Fibroblast of the conjunctiva (primary cell): ENCODE results near the gene DIAPH2.

Experiments
- DNase-seq: peaks from one replicate; pipeline ENCODE4 v3.0.0-alpha.2; 2010; ENCODE audit warnings: low read depth

DIAPH2 gene

DNA sequence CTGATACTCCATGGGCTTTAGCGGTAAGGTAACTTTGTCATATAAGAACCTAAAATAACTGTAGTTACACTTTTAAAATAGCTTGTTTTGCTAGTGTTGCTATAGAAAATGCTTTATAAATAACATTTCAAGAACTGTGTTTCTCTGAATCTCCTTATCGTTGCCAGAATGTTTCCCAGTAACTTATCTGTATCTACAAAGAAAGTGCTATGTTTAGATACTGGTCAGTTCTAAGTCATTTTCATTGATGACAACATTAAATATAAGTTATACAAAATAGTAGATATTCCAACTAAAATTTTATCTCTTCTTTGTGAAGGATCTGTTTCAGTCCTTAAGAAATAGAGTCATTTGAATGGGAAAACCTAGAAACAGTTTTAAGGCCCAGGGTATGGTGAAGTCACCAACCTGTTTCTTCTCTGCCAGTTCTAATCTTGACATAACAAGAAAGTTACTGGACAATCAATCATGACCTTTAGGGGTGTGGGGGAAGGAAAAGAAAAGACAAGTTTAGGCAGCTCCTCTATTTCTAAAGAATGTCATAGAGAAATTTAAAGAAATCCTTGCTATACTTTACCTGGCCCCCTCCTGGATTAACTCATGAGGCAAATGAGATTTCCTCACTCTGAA, 625.0 kb downstream of the DIAPH2 start:
- DNase-seq: no peak

DNA sequence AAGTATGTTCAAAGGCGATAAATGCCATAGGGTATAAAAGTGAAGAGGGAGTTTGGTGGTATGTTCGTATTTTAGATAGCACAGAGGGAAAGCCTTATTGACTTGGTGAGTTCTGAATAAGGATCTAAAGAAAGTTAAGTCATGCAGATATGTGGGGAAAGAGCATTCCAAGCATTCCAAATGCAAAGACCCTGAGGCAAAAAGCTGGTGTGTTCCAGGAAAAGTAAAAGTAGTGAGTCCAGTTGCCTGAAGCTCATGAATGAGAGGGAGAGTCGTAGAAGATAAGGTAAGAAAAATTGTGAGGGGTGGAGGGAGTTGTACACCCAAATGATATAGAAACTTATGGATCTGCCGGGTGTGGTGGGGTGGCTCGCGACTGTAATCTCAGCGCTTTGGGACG, 625.7 kb downstream of the DIAPH2 start:
- no peak for DNase-seq

DNA sequence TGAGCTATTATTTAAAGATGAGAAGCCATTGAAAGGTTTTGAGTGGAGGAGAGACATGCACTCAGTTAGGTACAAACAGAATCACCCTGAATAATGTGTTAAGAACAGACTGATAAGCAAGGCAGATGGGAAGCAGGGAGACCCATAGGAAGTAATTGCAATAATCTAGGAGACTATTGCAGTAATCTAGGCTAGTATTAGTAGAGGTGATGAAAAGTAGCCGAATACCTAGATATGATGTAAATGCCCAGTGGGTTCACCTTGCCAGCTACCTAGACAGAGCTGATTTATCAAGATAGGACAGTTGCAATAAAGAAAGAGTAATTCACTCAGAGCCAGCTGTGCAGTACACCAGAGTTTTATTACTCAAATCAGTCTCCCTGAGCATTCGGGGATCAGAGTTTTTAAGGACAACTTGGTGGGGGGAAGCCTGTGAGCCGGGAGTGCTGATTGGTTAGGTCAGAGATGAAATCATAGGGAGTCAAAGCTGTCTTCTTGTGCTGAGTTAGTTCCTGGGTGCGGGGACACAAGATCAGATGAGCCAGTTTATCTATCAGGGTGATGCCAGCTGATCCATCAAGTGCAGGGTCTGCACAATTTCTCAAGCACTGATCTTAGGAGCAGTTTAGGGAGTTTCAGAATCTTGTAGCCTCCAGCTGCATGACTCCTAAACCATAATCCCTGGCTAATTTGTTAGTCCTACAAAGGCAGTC, 626.6 kb downstream of the DIAPH2 start:
- DNase-seq: no peak

DNA sequence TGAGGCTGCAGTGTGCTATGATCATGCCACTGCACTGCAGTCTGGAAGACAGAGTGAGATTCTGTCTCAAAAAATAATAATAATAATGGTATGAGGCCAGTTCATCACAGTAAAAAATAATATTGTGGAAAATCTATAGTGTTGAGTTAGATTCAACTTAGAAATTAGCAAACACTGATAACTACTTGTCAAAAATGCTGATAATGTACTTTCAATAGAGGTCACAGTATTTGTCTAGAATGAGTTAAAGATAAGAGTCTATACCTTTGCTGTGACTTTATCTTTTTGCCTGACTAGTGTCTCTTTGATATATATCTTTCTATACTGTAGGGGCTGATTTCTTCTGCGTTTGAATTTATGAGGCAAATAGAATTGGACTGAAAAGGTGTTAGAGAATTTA, 629.7 kb downstream of the DIAPH2 start:
- DNase-seq: no peak

GRCh38 chrX:97315939-97316338, 631.3 kb downstream of the DIAPH2 start:
- no peak for DNase-seq

GRCh38 chrX:97320305-97320704, 635.7 kb downstream of the DIAPH2 start:
- no peak for DNase-seq

DNA sequence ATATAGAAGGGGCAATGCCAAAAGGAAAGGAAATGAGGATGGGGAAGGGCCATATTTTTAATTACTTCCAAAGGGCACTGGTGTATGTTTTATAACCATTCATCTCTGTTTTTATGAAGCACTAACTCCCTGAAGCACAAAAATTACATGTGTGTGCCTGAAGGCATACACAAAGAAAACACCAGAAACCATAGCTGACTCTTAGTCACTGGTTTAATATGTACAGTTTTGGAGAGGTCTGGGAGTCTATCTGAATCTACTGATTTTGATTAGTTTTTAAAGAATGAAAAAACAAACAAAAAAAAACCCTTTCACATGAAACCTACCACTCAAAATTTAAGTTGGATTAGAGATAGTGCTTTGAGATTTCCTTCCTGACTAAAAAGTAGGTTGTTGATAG, 637.8 kb downstream of the DIAPH2 start:
- DNase-seq: no peak

DNA sequence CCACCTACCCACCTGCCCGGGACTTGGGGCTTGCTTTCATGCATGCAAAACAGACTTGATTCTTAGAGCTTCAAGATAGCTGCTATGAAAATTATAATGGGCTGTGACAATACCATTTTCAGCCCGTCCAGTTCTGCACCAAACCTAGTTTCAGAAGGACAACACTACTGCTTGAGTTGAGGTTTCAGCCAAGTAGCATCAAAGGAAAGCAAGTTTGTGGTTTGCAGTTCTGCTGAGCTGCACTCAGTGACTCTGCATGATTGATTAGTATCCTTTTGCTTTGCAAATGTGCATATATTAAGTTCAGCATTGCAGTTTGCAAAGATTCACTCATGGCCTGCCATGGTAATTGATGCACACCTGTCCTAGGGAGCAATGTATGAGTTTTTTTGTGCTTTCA, 641.8 kb downstream of the DIAPH2 start:
- no peak for DNase-seq

DNA sequence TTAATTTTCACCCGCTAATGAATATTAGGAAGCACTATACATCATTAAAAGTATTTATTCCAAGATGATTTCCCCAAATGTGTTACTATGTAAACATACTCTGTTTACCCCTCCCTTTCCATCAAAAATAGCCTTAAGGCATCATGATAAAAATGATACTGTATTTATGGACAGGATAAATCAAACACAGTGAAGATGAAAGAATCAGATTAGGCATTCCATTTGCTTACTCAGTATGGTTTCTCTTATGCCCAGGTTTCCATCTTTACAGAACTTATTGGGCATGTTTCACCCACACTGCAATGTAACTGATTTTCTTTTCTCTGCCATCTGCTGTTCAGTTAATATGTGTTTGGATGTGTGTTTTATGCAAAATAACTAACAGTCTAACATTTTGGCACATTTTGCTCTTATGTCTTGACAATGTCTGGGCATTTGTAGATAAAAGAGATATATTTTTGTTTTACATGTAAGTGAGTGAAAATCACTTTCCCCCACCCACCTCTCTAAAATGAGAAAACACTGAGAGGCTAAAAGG, 644.3 kb downstream of the DIAPH2 start:
- DNase-seq: no peak

DNA sequence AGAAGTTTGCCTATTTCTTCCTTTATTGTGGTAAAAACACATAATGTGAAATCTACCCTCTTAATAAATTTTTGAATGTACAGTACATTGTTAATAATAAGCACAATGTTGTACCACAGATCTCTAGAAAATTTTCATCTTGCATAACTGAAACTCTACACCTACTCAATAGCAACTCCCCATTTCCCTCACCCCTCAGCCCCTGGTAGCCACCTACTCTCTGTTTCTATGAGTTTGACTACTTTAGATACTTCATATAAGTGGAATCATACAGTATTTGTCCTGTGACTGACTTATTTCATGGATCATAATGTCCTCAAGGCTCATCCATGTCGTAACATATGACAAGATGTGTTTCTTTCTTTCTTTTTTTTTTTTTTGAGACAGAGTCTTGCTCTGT, 645.5 kb downstream of the DIAPH2 start:
- DNase-seq: no peak

DNA sequence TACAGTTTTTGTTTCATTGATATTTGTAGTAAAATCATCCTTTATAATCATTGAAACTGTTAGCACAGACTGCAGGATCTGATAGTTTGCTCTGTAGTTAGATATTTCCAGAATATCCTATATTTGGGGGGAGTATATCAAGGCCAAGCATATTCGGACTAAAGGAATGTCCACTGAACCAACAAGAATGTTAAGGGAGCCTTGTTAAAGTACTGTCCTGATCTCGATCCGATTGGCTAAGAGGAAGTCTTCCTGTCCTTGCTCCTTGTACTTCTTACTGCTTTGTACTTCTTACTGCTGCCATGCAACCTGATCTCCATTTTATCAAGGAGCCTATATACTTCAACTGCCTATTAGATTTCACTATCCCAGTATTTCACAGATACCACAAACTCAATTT, 648.3 kb downstream of the DIAPH2 start:
- DNase-seq: no peak

GRCh38 chrX:97334850-97335249, 650.2 kb downstream of the DIAPH2 start:
- no peak for DNase-seq

DNA sequence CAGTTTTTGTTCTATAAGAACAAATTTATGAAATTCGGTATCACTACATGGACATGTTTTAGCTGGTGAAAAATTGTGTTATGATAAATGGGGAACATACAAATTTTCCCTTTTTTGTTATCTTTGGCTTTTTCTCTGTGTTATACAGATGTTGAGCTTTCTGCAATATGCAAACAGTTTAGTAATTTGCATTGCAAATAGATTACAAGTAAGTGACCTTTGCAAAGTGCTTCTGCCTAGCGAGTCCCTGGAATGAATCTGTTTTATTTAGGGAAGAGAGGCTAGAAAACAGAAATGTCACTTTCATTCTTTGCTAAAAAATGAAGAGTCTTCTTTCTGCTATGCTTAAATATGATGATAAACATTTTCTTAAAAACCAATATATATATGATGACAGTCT, 660.1 kb downstream of the DIAPH2 start:
- no peak for DNase-seq

DNA sequence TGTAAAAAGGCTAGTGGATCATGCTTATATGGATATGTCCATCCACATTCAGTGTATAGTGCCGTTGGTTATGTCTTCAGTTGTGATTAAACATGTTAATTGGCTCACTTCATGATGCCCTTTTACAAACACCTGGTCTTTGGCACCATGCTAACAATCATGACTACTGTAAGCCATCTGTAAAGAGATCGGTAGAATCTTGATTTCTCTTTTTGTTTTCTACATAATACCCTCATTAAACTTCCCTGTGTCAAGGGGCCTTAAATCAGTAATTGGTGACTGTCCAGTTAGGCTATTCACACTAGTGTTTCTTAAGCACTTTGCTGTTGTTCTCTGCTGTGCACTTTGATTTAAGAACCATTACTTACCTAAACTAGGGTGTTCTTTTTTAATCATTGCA, 674.3 kb downstream of the DIAPH2 start:
- DNase-seq: no peak

DNA sequence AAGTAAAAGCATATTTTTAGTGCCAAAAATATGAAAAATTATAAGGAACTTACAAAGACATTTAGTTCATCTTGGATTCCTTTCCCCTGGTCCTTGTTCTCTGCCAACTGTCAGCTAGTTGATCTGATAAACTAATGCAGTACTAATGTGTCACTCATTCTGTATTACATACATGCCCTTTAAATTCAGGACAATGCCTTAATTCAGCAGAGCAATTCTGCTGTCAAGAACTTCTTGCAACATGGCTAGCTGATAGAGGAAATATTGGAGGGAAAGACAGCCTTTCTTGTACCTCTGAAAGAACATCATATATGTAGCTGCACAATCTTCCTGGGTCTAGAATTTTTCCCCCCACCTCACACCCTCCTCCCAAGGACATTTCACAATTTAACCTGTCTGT, 679.2 kb downstream of the DIAPH2 start:
- DNase-seq: no peak

DNA sequence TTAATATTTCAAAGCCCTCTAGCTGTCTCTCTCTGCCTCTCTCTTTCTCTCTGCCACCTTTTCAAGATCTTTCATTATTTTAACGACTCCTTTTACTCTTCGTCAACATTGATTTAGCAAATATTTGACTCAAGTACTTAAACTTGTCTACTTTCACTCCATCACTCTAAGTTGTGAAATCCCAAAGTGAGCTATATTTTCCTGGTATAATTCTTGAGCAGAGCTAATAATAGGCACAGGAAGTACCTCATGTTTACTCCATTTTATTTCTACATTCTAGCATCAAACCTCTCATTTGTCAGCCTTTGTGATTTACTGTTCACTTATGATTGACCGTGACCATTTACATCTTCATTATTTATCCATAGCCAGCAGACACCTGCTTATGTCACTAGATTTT, 681.6 kb downstream of the DIAPH2 start:
- no peak for DNase-seq

GRCh38 chrX:97367125-97367524, 682.5 kb downstream of the DIAPH2 start:
- DNase-seq: peak; percentile 14

GRCh38 chrX:97369947-97370346, 685.3 kb downstream of the DIAPH2 start:
- no peak for DNase-seq

- DNase-seq: no peak
Observed at GRCh38 chrX:97372001-97372766, 687.5 kb downstream of the DIAPH2 start.

- DNase-seq: no peak
Observed at GRCh38 chrX:97374266-97374665, 689.6 kb downstream of the DIAPH2 start.

- no peak for DNase-seq
Observed at GRCh38 chrX:97380200-97380599, 695.6 kb downstream of the DIAPH2 start.

DNA sequence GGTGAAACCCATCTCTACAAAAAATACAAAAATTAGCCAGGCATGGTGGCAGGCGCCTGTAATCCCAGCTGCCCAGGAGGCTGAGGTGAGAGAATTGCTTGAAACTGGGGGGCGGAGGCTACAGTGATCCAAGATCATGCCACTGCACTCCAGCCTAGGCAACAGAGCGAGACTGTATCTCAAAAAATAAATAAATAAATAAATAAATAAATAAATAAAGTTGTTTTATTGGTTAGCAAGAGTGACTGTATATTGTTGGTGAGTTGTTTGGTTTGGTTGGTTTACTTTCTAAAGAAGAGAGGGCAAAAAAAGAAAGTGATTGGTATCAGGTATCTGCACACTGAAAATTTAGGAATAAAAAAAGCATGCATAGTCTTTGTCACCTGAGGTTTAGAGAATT, 700.0 kb downstream of the DIAPH2 start:
- no peak for DNase-seq

DNA sequence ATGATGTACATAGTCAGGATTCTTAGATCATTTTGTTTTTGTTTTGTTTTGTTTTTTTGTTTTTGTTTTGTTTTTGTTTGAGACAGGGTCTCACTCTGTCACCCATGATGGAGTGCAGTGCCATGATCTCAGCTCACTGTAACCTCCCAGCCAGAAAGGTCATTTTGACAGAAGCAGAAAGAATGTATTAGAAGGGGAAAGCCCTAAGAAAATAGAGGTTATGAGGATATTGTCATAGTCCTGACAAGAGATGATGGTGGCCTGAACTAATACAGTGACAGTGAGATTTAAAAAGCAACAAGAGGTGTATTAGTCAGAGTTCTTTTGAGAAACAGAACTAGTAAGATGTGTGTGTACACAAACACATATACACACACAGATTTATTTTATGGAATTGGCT, 702.4 kb downstream of the DIAPH2 start:
- no peak for DNase-seq
